HG03159 (cell line): ENCODE data around the gene PRSS16.
"Not testable (repeated sequence)": the region's sequence is repeated elsewhere in the genome, so short reads cannot be mapped to it uniquely, and the experiment has no call there.

Experiments
- ATAC-seq: cut with Tn5 transposase; IDR thresholded peaks from one replicate; pipeline ENCODE4 v1.9.1; 2021; ENCODE audit warnings: mild to moderate bottlenecking, moderate library complexity; ENCODE audit not compliant: unreplicated experiment

The PRSS16 gene

DNA sequence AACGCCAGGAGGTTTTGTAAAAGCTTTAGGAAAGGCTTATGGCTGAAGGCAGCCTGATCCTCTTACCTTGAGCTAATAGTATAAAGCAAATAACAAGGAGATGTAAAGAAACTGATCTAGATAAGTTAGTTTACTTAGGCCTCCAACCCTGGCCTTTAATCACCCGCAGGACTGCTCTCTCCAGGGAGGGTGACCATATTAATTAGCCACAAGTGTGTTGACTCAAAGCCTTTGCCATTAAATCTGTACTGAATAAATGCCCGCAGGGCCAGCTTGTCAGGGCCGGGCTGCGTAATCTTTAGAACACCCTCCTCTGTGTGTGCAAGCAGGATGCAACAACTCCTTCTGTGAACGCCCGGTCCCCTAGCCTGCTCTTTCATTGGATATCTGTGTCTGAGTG is 6.1 kb upstream of the PRSS16 start:
- ATAC-seq, result no peak

DNA sequence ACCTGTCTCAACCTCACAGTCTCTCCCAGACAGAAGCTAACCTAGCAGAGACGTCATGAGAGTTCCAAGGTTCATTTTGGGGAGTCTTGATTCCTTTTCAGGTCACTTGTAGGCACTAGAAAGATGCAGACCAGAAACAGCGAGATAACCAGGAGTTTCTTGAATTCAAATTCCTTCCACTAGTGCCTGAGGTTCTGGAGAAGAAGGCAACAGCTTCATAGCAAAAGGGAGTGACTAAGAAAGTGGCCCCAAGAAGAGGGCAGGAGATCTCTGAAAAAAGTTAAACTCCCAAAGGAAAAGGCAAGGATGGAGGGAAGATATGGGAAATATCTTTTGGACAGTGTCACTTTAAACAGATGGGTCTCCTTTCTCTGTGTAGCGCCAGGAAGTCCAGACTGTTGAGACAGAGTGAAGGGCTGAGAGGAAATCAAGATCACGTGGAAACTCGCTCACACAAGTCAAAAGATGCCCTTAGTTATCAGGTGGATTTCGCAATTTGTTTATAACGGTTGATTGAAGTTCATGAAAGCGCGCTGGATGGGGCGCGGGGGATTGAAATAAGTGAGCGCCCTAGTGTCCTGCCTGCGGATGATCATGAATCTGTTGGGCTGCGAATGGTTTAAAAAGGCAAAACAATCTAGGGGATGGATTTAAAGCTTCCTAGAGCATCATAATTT is 4.8 kb upstream of the PRSS16 start:
- ATAC-seq, result no peak

DNA sequence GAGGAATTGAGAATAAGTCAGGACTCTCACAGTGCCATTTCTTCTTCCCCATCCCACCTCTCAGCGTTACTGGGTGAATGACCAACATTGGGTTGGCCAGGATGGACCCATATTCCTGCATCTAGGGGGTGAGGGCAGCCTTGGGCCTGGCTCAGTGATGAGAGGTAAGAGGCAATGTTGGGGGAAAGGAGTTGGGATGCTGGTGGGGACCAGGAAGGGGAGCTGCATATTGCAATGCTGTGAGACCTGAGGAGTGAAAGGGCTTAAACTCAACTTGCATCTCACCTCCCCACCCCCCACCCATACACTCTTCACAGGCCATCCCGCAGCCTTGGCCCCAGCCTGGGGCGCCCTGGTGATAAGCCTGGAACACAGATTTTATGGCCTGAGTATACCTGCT is 1.3 kb downstream of the PRSS16 start:
- no peak for ATAC-seq

DNA sequence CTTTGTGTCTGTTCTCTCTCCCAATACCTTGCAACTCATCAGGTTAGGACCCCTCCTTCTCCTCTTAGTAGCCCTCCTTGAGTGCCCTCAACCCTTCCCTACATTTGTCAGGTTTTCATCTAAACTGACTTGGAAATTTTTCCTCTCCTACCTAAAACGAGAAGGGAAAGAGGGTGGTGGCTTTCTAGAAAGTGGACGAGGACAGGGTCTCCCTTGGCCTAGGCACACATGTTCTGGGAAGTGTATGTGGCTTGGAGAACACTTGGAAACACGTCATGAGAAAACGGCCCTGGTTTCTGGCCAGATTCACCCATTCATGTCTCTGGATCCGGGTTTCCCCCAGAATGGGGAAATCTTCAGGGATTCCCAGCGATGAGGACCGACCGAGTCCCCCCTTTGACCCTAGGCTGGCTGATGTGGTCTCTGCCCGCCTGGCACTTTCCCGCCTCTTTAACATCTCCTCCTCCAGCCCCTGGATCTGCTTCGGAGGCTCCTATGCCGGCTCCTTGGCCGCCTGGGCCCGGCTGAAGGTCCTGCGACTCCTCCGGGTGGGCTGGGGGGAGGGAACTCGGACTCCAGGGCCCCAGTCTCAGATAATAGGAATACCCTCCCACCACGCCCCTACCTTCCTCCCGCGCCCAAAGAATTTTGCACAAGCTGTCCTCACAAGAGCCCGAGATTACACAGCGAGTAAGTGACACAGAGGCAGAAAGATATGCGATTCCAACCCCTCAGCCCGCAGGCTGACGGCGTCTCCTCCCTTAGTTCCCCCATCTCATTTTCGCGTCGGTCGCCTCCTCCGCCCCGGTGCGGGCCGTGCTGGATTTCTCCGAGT is 3.0 kb downstream of the PRSS16 start:
- no peak for ATAC-seq

DNA sequence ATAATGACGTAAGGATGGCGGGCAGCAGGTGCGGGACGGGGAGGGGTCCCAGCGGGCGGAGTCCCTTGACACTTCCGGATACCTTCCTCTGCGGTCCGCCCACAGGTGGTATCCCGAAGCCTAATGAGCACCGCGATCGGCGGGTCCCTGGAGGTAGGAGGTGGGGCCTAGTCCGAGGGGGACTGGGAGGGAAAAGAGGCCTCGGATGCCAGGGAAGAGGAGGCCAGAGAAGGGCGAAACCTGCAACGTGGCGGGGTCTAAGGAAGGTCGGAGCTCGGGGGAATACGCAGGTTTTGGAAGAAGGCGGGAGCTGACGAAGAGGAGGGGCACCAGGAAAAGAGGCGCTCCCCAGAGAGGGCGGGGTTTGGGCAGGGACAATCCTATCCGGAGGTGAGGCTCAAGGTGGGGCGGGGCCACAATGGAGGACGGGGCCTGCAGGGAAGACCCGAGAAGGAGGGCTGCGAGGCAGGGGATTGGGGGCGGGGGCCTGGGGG is 3.7 kb downstream of the PRSS16 start:
- peak; percentile 51 for ATAC-seq

DNA sequence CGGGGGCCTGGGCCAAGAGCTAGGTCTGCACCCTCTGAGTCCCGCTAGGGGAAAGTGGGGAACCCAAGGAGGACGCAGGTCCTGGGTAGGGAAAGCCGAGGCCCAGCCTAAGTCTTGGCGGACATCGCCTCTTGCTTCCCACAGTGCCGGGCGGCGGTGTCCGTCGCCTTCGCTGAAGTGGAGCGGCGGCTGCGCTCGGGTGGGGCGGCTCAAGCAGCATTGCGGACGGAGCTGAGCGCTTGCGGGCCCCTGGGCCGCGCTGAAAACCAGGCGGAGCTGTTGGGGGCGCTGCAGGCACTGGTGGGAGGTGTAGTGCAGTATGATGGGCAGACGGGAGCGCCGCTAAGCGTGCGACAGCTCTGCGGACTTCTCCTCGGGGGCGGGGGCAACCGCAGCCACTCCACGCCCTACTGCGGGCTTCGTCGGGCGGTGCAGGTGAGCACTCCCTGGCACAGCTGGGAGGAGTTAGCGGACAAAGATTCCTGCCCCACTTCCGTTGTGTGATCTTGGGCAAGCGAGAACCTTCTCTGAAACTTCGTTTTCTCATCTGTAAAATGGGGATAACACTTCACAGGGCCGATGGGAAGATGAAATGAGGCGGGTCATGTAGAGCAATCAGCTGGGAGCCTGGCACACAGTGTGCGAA is 4.2 kb downstream of the PRSS16 start:
- peak; percentile 79 for ATAC-seq

DNA sequence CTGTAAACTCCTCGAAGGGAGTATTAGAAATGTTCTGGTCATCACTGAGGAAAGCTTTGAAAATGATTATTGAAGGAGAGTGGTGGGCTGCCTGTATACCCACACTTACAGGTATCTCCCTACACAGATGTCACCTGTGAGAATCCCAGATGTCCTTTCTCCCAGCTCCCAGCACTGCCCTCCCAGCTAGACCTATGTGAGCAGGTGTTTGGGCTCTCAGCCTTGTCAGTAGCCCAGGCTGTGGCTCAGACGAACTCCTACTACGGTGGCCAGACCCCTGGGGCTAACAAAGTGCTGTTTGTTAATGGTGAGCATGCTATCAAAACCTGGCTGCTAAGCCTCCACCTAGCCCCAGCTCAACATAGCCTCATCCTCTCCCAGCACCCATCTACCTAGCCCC is 7.1 kb downstream of the PRSS16 start:
- ATAC-seq, result no peak

DNA sequence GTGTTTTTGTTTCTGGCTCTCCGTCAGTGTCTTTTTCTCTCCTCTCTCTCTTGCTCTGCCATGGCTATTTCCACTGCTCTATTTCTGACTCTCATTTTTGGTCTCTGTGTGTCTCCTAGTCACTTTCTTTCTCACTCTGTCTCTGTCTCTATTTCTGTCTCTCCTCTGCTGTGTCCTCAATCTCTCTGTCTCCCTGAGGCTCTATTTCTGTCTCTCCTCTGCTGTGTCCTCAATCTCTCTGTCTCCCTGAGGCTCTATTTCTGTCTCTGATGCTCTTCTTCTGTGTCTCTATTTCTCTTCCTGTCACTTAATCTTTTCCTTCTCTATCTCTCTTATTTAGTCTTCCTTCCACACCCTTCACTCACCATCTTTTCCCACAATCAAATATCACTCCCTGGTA is 8.4 kb downstream of the PRSS16 start:
- ATAC-seq, result no peak

DNA sequence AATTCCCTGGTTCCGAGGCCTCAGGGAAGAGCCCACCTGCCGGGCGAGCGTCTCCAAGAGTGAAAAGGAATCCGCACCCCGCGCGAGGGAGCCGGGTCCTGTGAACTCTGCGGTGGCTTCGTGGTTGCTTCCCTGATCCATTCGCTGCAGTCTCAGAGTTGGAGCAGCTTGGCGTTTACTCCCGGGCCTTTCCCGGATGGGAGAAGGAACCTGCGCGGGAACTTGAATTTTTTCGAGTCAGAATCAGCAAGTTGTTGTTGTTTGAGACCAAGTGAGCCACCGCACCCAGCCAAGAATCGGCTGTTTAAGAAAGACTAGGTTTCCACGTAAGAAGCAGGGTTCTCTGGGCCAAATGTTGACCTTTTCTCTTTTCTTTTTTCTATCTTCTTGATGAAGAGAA is 12.9 kb downstream of the PRSS16 start:
- ATAC-seq, result no peak

DNA sequence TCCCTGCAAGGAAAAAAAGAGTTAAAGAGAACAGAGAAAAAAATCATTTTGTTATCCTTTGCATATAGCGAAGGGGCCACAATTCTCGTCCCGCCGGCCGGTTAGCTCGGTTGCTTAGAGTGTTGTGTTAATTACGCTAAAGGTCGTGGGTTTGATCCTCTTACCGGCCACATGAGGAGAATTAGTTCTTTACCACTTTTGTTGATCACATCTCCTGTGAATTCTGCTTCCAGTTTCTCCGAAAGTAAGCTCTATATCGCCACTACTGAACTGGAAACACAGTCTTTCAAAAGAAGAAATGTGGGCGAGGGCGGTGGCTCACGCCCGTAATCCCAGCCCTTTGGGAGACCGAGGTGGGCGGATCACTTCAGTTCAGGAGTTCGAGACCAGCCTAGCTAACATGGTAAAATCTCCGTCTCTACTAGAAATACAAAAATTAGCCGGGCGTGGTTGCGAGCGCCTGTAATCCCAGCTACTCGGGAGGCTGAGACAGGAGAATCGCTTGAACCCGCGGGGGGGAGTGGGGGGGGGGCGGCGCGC is 13.4 kb downstream of the PRSS16 start:
- no peak for ATAC-seq

DNA sequence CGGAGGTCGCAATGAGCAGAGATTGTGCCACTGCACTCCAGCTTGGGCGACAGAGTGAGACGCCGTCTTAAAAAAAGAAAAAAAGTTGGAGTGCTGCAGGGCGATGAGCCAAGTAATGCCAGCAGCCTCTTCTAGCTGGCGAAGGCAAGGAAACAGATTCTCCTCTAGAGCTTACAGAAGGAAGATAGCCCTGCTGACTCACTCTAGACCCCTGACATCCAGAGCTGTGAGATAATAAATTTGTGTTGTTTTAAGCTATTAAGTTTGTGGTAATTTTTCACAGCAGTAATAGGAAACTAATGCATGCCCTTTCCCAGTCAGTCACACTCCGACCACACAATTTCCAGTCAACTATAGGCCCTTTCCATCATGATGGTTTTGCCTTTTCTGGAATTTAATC is 16.4 kb downstream of the PRSS16 start:
- no peak for ATAC-seq

DNA sequence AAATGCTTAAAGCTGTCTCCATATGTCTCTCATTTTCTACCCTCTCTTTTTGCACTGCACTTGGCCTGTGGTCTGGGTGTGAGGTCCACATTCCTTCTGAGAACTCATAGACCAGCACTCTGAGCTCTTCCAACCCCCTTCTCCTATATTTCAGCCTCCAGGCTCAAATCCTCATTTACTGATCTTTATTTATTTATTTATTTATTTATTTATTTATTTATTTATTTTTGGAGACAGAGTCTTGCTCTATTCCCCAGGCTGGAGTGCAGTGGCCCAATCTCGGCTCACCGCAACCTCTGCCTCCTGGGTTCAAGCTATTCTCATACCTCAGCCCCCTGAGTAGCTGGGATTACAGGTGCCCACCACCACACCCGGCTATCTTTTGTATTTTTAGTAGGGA is 19.5 kb downstream of the PRSS16 start:
- not testable (repeated sequence) for ATAC-seq

DNA sequence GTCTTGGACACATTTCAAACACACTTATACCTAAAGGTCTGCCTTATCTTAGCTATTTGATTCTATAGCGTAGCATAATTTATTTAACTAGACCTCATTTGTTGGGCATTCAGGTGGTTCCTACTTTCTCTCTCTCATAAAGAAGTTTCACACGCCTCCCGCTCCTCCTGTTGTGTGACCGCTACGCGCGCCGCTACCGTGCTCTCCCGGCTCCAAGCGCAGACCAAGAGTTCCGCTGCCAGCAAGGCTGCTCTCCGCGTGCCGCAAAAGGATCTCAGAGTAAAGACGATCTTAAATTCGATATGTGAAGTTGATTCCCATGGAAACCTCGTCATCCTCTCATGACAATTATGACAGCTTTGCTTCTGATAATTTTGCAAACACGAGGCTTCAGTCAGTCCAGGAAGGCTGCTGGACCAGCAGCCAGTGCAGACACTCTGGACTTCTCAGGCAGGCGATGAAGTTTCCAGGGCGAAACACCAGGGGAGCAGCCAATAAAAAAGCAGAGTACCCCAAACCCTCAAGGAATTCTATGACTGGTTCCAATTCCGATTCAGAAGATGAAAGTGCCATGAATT is 20.4 kb downstream of the PRSS16 start:
- ATAC-seq, result no peak

DNA sequence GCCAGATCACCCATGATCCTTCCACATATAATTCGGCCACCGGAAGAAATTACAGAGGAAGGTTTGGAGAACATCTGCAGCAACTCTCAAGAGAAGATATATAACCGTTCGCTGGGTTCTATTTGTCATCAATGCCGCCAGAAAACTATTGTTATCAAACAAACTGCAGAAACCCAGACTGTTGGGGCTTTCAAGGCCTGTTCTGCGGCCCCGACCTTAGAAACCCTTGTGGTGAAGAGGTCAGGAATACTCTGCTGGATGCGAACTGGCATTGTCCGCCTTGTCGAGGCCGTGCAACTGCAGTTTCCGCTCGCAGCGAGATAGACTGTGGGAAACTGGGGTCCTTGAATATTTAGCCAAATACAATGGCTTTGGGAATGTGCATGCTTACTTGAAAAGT is 21.3 kb downstream of the PRSS16 start:
- no peak for ATAC-seq

DNA sequence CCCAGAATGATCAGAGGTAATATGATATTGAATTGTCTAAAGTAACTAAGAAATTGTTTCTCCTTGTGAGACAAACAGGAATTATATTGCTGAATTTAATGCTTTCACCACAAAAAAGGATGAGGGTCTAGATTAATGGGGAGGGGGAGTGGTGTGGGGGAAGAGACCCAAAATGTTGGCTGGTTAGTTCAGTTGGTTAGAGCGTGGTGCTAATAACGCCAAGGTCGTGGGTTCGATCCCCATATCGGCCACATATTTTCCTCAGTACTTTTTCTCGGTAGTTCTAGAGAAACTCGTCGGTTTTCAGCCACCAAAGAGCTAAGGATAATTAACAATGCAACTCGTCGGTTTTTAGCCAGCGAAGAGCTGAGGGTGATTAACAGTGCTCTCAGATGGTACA is 26.3 kb downstream of the PRSS16 start:
- ATAC-seq, result no peak

DNA sequence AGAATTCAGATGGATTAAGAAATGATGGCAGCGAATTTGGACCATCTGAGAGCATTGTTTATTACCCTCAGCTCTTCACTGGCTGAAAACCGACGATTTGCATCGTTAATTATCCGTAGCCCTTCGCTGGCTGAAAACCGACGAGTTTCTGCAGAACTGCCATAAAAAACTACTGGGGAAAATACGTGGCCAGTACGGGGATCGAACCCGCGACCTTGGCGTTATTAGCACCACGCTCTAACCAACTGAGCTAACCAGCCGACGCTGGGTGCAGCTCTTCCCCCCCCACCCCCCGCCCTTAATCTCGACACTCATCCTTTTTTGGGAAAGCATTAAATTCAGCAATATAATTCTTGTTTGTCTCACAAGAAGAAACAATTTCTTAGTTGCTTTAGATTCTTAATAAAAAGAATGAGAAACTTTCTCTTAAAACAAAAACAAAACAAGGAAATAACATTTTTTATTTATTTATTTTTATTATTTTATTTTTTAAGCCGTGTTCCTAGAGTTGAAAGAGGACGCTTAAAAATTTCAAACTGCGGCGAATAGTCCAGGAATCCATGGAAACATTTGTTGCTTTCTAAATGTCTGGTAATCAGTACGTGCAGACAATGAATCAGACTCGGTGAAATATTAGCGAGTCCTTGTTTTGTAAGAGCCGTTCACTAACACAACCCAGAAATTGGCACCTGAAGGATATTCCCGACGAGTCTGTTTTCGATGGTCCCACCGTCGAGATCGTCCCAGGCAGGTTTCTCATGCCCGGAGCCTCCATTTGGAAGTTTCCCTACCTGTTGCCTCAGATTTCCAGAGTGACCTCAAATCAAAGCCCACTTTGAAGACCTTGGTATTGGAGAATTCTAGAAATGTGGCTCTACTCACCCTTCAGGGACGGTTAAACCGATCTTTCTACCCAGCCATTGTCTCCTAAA is 27.8 kb downstream of the PRSS16 start:
- no peak for ATAC-seq

DNA sequence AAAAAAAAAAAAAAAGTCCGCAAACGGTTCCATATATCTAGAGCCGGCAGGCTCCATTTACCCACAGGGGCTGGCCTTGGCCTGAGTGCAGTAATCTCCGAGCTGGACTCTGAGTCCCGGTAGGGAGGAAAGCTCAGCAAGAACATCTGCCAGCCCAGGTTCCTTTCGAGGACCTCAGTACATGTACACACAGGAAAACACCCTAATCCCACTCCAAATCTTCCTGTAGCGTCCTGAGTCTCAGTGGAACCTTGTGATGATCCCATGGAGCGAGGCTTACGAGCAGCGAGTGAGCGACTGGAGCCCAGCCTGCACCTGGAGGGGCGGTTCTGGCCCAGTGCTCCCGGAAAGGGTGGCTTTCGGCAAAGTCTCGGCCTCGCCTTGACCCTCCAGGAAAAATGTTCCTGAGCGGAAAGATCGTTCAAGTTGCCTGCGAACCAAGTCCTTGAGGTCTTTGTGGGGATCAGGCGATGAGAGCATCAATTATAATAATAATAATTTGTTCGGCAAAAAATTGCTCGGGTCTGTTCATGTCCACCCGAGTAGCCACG is 32.1 kb downstream of the PRSS16 start:
- ATAC-seq, result no peak

DNA sequence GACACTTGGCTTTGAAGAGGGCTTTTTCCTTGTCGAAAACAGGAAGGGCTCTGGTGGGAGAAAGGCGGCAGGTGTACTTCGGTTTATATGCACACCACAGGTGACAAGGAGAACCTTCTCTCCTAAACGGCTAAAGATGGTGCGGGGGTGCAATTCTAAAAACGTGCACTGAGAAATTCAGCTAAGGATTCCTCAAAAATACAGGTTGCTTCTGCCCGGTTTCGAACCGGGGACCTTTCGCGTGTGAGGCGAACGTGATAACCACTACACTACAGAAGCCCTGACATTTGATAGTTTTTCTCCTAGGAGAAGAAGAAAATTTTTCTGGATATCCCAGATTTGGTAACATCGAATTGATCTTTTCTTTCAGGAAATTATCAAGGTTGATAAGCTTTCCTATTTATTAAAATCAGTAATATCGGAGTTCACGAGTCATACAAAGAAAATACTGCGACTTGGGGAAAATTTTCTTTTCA is 32.6 kb downstream of the PRSS16 start:
- no peak for ATAC-seq

DNA sequence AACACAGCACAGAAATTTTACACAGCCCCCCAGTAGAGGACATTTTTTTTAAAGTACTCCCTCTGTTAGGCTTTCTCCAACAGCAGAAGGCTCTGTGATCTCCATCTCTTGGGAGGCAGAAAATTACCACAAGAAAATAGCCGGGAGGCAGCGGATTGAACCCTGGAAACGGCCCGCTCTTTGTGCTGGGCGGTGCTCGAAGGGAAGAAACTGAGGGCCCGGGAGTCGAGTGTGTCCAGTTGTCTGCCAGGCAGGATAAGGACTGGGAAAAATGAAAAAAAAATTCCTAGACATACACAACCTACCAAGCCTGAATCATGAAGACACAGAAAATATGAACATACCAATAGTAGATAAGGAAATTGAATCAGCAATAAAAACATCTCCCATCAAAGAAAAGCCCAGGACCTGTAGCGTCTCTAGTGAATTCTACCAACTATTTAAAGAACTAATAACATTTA is 33.1 kb downstream of the PRSS16 start:
- no peak for ATAC-seq

DNA sequence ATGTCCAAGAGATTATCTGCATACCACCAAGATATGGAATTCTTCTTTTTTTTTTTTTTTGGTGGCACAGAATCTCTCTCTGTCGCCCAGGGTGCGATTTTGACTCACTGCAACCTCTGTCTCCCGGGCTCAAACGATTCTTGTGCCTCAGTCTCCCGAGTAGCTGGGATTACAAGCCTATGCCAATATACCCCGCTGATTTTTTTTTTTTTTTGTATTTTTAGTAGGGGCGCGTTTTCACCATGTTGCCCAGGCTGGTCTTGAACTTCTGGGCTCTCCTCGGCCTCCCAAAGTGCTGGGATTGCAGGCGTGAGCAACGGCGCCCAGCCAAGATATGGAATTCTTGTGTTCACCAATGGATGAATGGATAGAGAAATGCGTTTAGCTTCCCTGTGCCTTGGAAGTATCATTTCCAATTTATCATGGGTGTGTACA is 33.6 kb downstream of the PRSS16 start:
- no peak for ATAC-seq
